Naive thymus-derived CD4-positive, alpha-beta T cell (primary cell): ENCODE results near the gene PLA2G2F. TPM values are rescaled to one million over a fixed set of nuclear protein-coding genes. Genes with fewer than 3 reads are reported as not detected.

Experiments used
- ATAC-seq: fragments of 150-1000 bp; cut with Tn5 transposase; 2 replicates; pipeline ENCODE4 v1.10.0; 2021; ENCODE audit warnings: mild to moderate bottlenecking, moderate library complexity
- CTCF ChIA-PET: fragments of 350-600 bp; sonication (Branson Sonifier 250); formaldehyde crosslinking; loops from one replicate; lab custom pipeline; 2021; ENCODE audit warnings: antibody characterized with exemption; lab: Charles Lee
- POLR2A ChIA-PET: fragments of 350-600 bp; sonication (Branson Sonifier 250); formaldehyde crosslinking; loops from one replicate; lab custom pipeline; 2021; ENCODE audit warnings: antibody characterized with exemption, inconsistent platforms; lab: Charles Lee
- DNase-seq, 9 donors: peaks; one replicate each; pipeline versions ENCODE4 v3.0.0 to v3.0.0-alpha.2; 2020 to 2022; ENCODE audit warnings: mixed read lengths in 1 of 9
- H3K27ac ChIP-seq: one replicate; pipeline ENCODE4 v1.7.0; 2013; ENCODE audit warnings: mild to moderate bottlenecking, low read depth, low read length, moderate library complexity
- H3K27me3 ChIP-seq, 2 donors: one replicate each; pipeline ENCODE4 v1.7.0; 2013; ENCODE audit warnings: low read length in 2 of 2, mild to moderate bottlenecking in 2 of 2, moderate library complexity in 2 of 2; ENCODE audit not compliant: control insufficient read depth in 2 of 2, insufficient read depth in 2 of 2
- H3K36me3 ChIP-seq, 3 experiments: 1 replicate in 2 of 3; 2 replicates in 1 of 3; pipeline ENCODE4 v1.7.0; 2013; ENCODE audit warnings: low read length in 3 of 3, mild to moderate bottlenecking in 3 of 3, moderate library complexity in 1 of 3; ENCODE audit not compliant: insufficient read depth in 3 of 3, control insufficient read depth in 2 of 3
- H3K4me1 ChIP-seq, 2 donors: one replicate each; pipeline ENCODE4 v1.7.0; 2013; ENCODE audit warnings: low read length in 2 of 2, mild to moderate bottlenecking in 2 of 2, moderate library complexity in 1 of 2; ENCODE audit not compliant: control insufficient read depth in 2 of 2, insufficient read depth in 2 of 2
- H3K4me3 ChIP-seq: 2 replicates; pipeline ENCODE4 v1.7.0; 2013; ENCODE audit warnings: mild to moderate bottlenecking, low read length
- H3K9me3 ChIP-seq, 3 experiments: 1 replicate in 2 of 3; 2 replicates in 1 of 3; pipeline ENCODE4 v1.7.0; 2013; ENCODE audit warnings: low read length in 3 of 3; ENCODE audit not compliant: control insufficient read depth in 2 of 3
- H3K27ac Mint-ChIP-seq, 9 donors: one replicate each; pipeline ENCODE4 v1.8.0; 2020 to 2022; ENCODE audit warnings: mixed read lengths in 9 of 9, mild to moderate bottlenecking in 8 of 9, moderate library complexity in 5 of 9, inconsistent platforms in 2 of 9
- H3K27me3 Mint-ChIP-seq, 5 donors: one replicate each; pipeline ENCODE4 v1.8.0; 2021 to 2022; ENCODE audit warnings: mixed read lengths in 5 of 5, mild to moderate bottlenecking in 1 of 5
- H3K36me3 Mint-ChIP-seq, 5 donors: one replicate each; pipeline ENCODE4 v1.8.0; 2020 to 2022; ENCODE audit warnings: mixed read lengths in 5 of 5, mild to moderate bottlenecking in 3 of 5, inconsistent platforms in 1 of 5
- H3K4me1 Mint-ChIP-seq, 7 donors: one replicate each; pipeline ENCODE4 v1.8.0; 2020 to 2022; ENCODE audit warnings: mixed read lengths in 7 of 7, mild to moderate bottlenecking in 3 of 7, inconsistent platforms in 1 of 7
- H3K4me3 Mint-ChIP-seq, 10 donors: one replicate each; pipeline ENCODE4 v1.8.0; 2020 to 2022; ENCODE audit warnings: mild to moderate bottlenecking in 10 of 10, mixed read lengths in 10 of 10, moderate library complexity in 6 of 10, inconsistent platforms in 2 of 10
- H3K9me3 Mint-ChIP-seq, 11 donors: one replicate each; pipeline ENCODE4 v1.8.0; 2020 to 2022; ENCODE audit warnings: mixed read lengths in 11 of 11, mild to moderate bottlenecking in 4 of 11, inconsistent platforms in 1 of 11, moderate library complexity in 1 of 11
- intact Hi-C, 2 donors: fragments of 100-400 bp; cut with micrococcal nuclease; formaldehyde crosslinking; loops; one replicate each; pipeline ENCODE4 v1.15.1; 2023
- polyA plus RNA-seq, 2 donors: library from polyadenylated mRNA; unstranded; fragments of 300-500 nt; fragmentation: Illumina TruSeq; gene quantifications; one replicate each; pipeline ENCODE4 v1.2.3, GENCODE V29; 2021
- total RNA-seq, 6 experiments: library from RNA in 5 of 6; stranded (reverse) in 5 of 6; gene quantifications; 1 replicate in 5 of 6; 2 replicates in 1 of 6; pipeline ENCODE4 v1.2.3 and lab custom pipeline; 2021 to 2026

The PLA2G2F gene
- total and polyA plus RNA-seq, 7 experiments from 2014 or later, result not detected

DNA sequence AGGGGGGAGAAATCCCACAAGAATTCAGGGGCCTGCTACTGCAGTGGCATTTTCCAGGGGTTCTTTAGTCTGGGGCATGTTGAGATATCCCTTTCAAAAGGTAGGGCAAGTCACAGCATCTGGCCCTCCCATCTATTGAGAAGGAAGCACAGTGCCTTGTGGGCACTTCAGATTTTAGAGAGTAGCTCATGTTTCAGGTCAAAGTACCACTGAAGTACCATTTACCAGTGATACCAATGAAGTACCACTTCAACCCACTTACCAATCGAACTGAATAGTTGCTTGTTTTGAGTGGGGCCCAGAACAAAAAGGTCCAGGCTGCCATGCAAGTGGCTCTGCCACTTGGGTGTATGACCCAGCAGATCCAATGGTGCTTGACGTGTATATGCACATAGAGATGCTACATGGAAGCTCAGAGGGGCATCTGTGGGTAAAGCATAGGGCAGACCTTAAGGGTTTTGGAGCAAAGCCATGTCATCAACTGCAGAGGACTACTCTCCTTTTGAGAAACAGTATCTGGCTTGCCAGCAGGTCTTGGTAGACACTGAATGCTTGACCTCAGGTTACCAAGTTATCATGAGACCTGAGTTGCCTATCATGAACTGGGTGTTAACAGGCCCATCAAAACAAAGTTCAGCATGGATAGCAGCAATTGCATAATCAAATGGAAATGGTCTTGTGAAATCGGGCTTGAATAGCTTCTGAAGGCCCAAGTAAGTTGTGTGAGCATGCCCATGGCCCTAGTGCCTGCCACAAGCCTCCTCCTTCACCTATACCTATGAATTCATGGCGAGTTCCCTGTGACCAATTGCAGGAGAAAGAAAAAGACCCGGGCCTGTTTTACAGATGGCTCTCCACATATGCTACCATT lies 43.3 kb upstream of the PLA2G2F start:
- Mint-ChIP-seq H3K36me3 (no peaks in the 10 kb centered on the region), H3K9me3 (no peaks in the 10 kb centered on the region), H3K27ac (no peak overlapping the region), H3K4me3 (no peak overlapping the region), H3K27me3 (peaks cover 0 to 13% (median 5%) of the 10 kb centered on the region in 5 donors), H3K4me1 (no peaks in the 10 kb centered on the region)
- no peak overlapping the region for H3K27ac ChIP-seq
- ChIA-PET POLR2A (no interaction called here), CTCF (interaction anchor here (0.6 to 1.4 kb wide), 2 partner anchors 10 to 178 kb away, joined by 3 to 4 read pairs; no protein-coding TSS in a partner anchor)
- no peaks in the 10 kb centered on the region for H3K9me3 ChIP-seq
- H3K4me3 ChIP-seq, result no peak overlapping the region
- intact Hi-C loops, result no loop called here
- DNase-seq, result no peak
- no peaks in the 10 kb centered on the region for H3K4me1 ChIP-seq
- H3K36me3 ChIP-seq, result no peaks in the 10 kb centered on the region
- H3K27me3 ChIP-seq, result no peaks in the 10 kb centered on the region
- no peak for ATAC-seq

DNA sequence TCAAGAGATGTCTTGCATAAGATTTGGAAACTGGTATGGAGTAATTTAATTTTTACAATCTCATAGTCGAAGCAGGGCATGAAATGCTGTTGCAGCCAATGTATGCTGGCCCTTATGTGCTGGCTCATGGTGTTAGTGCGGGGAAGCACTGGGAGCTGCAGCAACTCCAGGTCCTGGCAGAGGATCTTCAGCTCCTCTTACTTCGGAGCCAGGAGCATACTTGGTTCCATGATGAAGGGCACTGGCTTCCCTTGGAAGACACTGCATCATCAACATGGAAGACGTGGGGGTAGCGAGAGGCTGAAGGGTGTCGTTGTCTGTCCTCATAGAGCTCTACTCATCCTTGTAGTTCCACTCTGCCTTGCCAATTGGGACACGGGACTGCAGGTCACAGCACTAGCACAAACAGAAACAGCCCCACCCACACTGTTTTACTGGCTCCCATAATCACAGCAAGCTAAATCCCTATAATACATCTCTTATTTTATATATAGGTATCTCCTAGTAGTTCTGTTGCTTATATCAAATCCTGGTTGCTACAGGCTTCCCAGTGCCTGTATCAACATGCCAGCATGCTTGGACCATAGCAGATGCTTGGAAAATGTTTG lies 42.2 kb upstream of the PLA2G2F start:
- H3K27me3 Mint-ChIP-seq, result peaks cover 0 to 12% (median 5%) of the 10 kb centered on the region in 5 donors
- no peaks in the 10 kb centered on the region for H3K36me3 ChIP-seq
- H3K27me3 ChIP-seq, result no peaks in the 10 kb centered on the region
- H3K9me3 Mint-ChIP-seq, result no peaks in the 10 kb centered on the region
- CTCF ChIA-PET, result interaction anchor here (0.6 kb wide), 1 partner anchor 40 kb away, joined by 3 read pairs; no protein-coding TSS in a partner anchor
- intact Hi-C loops, result no loop called here
- H3K4me1 ChIP-seq, result no peaks in the 10 kb centered on the region
- no peaks in the 10 kb centered on the region for H3K4me1 Mint-ChIP-seq
- ATAC-seq (no peak), DNase-seq (no peak)
- H3K4me3 Mint-ChIP-seq, result no peak overlapping the region
- POLR2A ChIA-PET, result no interaction called here
- no peaks in the 10 kb centered on the region for H3K9me3 ChIP-seq
- H3K36me3 Mint-ChIP-seq, result no peaks in the 10 kb centered on the region
- no peak overlapping the region for H3K4me3 ChIP-seq
- no peak overlapping the region for H3K27ac Mint-ChIP-seq
- no peak overlapping the region for H3K27ac ChIP-seq

DNA sequence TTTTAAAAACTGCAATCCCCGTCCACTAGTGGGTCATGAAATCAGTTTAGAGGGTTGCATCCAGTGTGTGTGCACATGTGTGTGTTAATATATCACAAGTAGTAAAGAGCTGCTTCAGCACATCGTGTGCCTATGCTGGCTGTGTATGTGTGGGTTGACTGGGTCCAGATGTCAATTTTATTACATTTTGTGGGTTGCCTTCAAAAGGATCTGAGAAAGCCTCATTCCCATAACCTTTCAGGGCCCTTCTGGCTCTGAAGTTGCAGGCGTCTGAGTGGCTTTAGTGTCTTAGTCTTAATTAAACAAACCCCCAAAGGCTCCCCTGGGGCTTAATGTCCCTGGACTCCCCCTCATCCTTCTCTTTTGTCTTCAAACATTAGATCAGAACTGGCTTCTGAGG lies 39.6 kb upstream of the PLA2G2F start:
- Histone ChIP-seq H3K36me3 (no peaks in the 10 kb centered on the region), H3K4me1 (no peaks in the 10 kb centered on the region), H3K9me3 (no peaks in the 10 kb centered on the region), H3K4me3 (no peak overlapping the region), H3K27me3 (no peaks in the 10 kb centered on the region), H3K27ac (no peak overlapping the region)
- H3K27ac Mint-ChIP-seq, result no peak overlapping the region
- H3K4me3 Mint-ChIP-seq, result no peak overlapping the region
- no peaks in the 10 kb centered on the region for H3K9me3 Mint-ChIP-seq
- H3K27me3 Mint-ChIP-seq, result peaks cover 0 to 5% (median 0%) of the 10 kb centered on the region in 5 donors
- no peak for DNase-seq
- H3K36me3 Mint-ChIP-seq, result no peaks in the 10 kb centered on the region
- intact Hi-C loops, result no loop called here
- ChIA-PET CTCF (no interaction called here), POLR2A (no interaction called here)
- peaks cover 0 to 6% (median 0%) of the 10 kb centered on the region in 7 donors for H3K4me1 Mint-ChIP-seq
- no peak for ATAC-seq

DNA sequence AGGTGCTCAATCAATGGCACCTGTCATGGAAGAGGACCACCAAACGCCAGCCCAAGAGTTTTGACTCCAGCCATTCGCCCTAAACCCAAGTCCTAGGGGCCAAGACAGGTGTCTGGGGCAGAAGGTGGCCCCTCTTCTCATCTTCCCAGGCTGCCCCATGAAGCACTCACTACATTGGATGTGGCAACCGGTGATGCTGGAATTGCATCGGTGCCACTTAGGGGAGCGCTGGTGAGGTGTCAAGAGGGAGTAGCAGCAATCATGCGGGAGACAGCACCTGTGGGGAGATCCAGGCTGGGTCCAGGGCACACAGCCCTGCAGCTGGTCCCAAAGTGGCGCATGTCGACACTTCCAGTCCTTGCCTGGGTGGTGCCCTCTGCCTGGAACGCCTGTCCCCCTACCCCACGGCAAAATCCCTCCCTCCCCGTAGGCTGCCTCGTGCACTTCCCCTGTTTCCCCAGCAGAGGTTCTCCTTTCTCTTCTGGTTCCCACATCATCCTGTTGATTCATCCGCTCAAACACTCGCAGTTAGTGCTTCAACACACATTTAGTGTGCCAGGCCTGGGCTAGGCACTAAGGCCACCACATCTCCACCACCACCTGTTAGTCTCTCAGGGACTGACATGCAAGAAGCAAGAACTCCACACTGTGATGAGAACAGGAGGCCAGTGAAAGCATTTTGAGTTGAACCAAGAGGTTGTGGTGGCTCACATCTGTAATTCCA lies 38.3 kb upstream of the PLA2G2F start:
- H3K4me3 ChIP-seq, result no peak overlapping the region
- ChIA-PET POLR2A (no interaction called here), CTCF (interaction anchor here (1.3 kb wide), 1 partner anchor 95 kb away, joined by 4 read pairs; no protein-coding TSS in a partner anchor)
- H3K36me3 ChIP-seq, result no peaks in the 10 kb centered on the region
- no peaks in the 10 kb centered on the region for H3K36me3 Mint-ChIP-seq
- H3K9me3 ChIP-seq, result no peaks in the 10 kb centered on the region
- H3K27me3 ChIP-seq, result peaks cover 0 to 3% of the 10 kb centered on the region in 2 donors
- H3K4me3 Mint-ChIP-seq, result no peak overlapping the region
- no peaks in the 10 kb centered on the region for H3K4me1 ChIP-seq
- DNase-seq (peak in 5 of 9 donors; percentile 5 to 34 (median 18)), ATAC-seq (peak; percentile 60)
- H3K9me3 Mint-ChIP-seq, result no peaks in the 10 kb centered on the region
- intact Hi-C loops, result loop anchor here (1.0 kb wide), 1 partner anchor 52 kb away; no protein-coding TSS in a partner anchor
- H3K27me3 Mint-ChIP-seq, result peaks cover 0 to 5% (median 0%) of the 10 kb centered on the region in 5 donors
- H3K4me1 Mint-ChIP-seq, result peaks cover 0 to 6% (median 0%) of the 10 kb centered on the region in 7 donors
- no peak overlapping the region for H3K27ac Mint-ChIP-seq
- no peak overlapping the region for H3K27ac ChIP-seq

DNA sequence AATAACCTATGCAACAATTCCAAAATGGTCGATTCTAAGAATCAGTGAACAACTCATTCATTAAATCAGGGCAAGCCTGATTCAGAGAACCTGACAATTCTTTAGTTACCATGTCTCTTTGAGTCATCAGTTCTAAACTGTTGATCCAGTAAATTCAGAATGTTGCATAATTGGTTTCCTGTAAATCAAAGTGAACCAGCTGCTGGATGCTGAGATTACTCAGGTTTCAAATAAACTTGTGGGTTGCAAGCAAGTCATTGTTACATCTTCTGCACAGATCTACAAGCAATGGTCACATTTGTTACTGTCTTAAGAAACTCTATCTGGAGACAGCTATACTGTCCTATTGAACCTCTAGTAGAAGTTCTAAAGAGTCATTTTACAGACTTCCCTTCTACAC lies 36.2 kb upstream of the PLA2G2F start:
- ChIA-PET POLR2A (no interaction called here), CTCF (interaction anchor here (0.6 kb wide), 1 partner anchor 114 kb away, joined by 4 read pairs; no protein-coding TSS in a partner anchor)
- H3K27me3 ChIP-seq, result peaks cover 0 to 3% of the 10 kb centered on the region in 2 donors
- intact Hi-C loops, result no loop called here
- ATAC-seq (no peak), DNase-seq (no peak)
- H3K27me3 Mint-ChIP-seq, result peaks cover 0 to 8% (median 0%) of the 10 kb centered on the region in 5 donors
- H3K36me3 Mint-ChIP-seq, result no peaks in the 10 kb centered on the region
- no peak overlapping the region for H3K27ac Mint-ChIP-seq
- no peaks in the 10 kb centered on the region for H3K9me3 ChIP-seq
- no peaks in the 10 kb centered on the region for H3K9me3 Mint-ChIP-seq
- no peak overlapping the region for H3K4me3 ChIP-seq
- H3K27ac ChIP-seq, result no peak overlapping the region
- H3K4me1 ChIP-seq, result no peaks in the 10 kb centered on the region
- no peaks in the 10 kb centered on the region for H3K36me3 ChIP-seq
- peaks cover 0 to 6% (median 0%) of the 10 kb centered on the region in 7 donors for H3K4me1 Mint-ChIP-seq
- no peak overlapping the region for H3K4me3 Mint-ChIP-seq

DNA sequence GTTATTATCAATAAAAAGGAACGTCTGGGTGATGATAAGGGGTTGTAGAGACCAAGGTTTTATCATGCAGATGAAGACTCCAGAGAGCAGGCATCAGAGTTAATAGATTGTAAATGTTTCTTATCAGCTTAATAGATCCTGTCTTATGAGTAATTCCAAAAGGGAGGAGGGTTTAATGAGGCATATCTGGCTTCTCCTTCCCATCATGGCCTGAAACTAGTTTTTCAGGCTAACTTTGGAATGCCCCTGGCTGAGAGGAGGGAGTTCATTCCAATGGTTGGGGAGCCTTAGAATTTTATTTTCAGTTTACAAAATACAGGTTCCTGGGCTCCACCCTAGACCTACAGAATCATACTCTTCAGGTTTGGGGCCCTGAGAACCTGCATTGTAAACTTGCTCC lies 33.3 kb upstream of the PLA2G2F start:
- peaks cover 0 to 6% (median 0%) of the 10 kb centered on the region in 7 donors for H3K4me1 Mint-ChIP-seq
- Histone ChIP-seq H3K4me3 (no peak overlapping the region), H3K27me3 (peaks cover 0 to 3% of the 10 kb centered on the region in 2 donors), H3K4me1 (no peaks in the 10 kb centered on the region), H3K36me3 (no peaks in the 10 kb centered on the region), H3K9me3 (no peaks in the 10 kb centered on the region), H3K27ac (no peak overlapping the region)
- intact Hi-C loops, result no loop called here
- no peak overlapping the region for H3K4me3 Mint-ChIP-seq
- H3K27me3 Mint-ChIP-seq, result peaks cover 0 to 13% (median 4%) of the 10 kb centered on the region in 5 donors
- no peak overlapping the region for H3K27ac Mint-ChIP-seq
- ChIA-PET CTCF (no interaction called here), POLR2A (no interaction called here)
- DNase-seq (no peak), ATAC-seq (no peak)
- no peaks in the 10 kb centered on the region for H3K36me3 Mint-ChIP-seq
- no peaks in the 10 kb centered on the region for H3K9me3 Mint-ChIP-seq
